H9 (cell line): ENCODE measurements around the gene OAF. TPM values are rescaled to one million over a fixed set of nuclear protein-coding genes. Genes with fewer than 3 reads are reported as not detected.

Experiments
- DNase-seq: peaks from one replicate; pipeline ENCODE4 v3.0.0-alpha.2; 2017
- H2AFZ ChIP-seq: one replicate; pipeline ENCODE4 v1.6.1; 2013; ENCODE audit warnings: mild to moderate bottlenecking, low read length, control low read depth, moderate library complexity
- H2AK5ac ChIP-seq: 2 replicates; pipeline ENCODE4 v1.6.1; 2013; ENCODE audit warnings: low read length, control low read depth, mixed read lengths; ENCODE audit not compliant: insufficient read length
- H2BK120ac ChIP-seq: one replicate; pipeline ENCODE4 v1.6.1; 2013; ENCODE audit warnings: low read depth, mild to moderate bottlenecking, low read length, control low read depth, inconsistent platforms; ENCODE audit not compliant: poor library complexity, severe bottlenecking
- H2BK12ac ChIP-seq: 2 replicates; pipeline ENCODE4 v1.6.1; 2013; ENCODE audit warnings: low read length, control low read depth, mixed read lengths, low read depth; ENCODE audit not compliant: insufficient read length
- H2BK15ac ChIP-seq: 2 replicates; pipeline ENCODE4 v1.6.1; 2013; ENCODE audit warnings: low read depth, low read length, control low read depth
- H2BK20ac ChIP-seq: one replicate; pipeline ENCODE4 v1.6.1; 2013; ENCODE audit warnings: low read depth, mild to moderate bottlenecking, low read length, control low read depth, inconsistent platforms; ENCODE audit not compliant: poor library complexity, severe bottlenecking
- H2BK5ac ChIP-seq: 2 replicates; pipeline ENCODE4 v1.6.1; 2013; ENCODE audit warnings: low read length, control low read depth, mixed read lengths; ENCODE audit not compliant: insufficient read length
- H3K14ac ChIP-seq: 2 replicates; pipeline ENCODE4 v1.6.1; 2013; ENCODE audit warnings: low read length, control low read depth; ENCODE audit not compliant: insufficient read depth
- H3K18ac ChIP-seq: 2 replicates; pipeline ENCODE4 v1.6.1; 2013; ENCODE audit warnings: low read depth, mild to moderate bottlenecking, mixed read lengths, low read length, control low read depth; ENCODE audit not compliant: insufficient read length
- H3K23ac ChIP-seq: 2 replicates; pipeline ENCODE4 v1.6.1; 2013; ENCODE audit warnings: low read length, control low read depth, mixed read lengths, low read depth; ENCODE audit not compliant: insufficient read length
- H3K23me2 ChIP-seq: 2 replicates; pipeline ENCODE4 v1.6.1; 2013; ENCODE audit warnings: low read depth, mild to moderate bottlenecking, mixed read lengths, low read length, control low read depth; ENCODE audit not compliant: insufficient read length, poor library complexity, severe bottlenecking
- H3K27ac ChIP-seq: 2 replicates; pipeline ENCODE4 v1.5.1; 2013; ENCODE audit warnings: low read length, control low read depth, mixed read lengths, low read depth; ENCODE audit not compliant: insufficient read length
- H3K27me3 ChIP-seq: 2 replicates; pipeline ENCODE4 v1.6.1; 2013; ENCODE audit warnings: low read length, control low read depth, inconsistent platforms; ENCODE audit not compliant: insufficient read depth
- H3K4ac ChIP-seq: 2 replicates; pipeline ENCODE4 v1.6.1; 2013; ENCODE audit warnings: low read depth, mild to moderate bottlenecking, control low read depth, inconsistent platforms, low read length, moderate library complexity
- H3K4me1 ChIP-seq: 2 replicates; pipeline ENCODE4 v1.6.1; 2013; ENCODE audit warnings: low read length, control low read depth, inconsistent platforms; ENCODE audit not compliant: insufficient read depth
- H3K4me2 ChIP-seq: 2 replicates; pipeline ENCODE4 v1.6.1; 2013; ENCODE audit warnings: low read length, control low read depth, mixed read lengths; ENCODE audit not compliant: insufficient read length, insufficient read depth
- H3K56ac ChIP-seq: 2 replicates; pipeline ENCODE4 v1.6.1; 2013; ENCODE audit warnings: low read depth, mild to moderate bottlenecking, mixed read lengths, low read length, control low read depth; ENCODE audit not compliant: insufficient read length
- H3K79me1 ChIP-seq: 2 replicates; pipeline ENCODE4 v1.6.1; 2013; ENCODE audit warnings: low read depth, mild to moderate bottlenecking, moderate library complexity, low read length, control low read depth, inconsistent platforms; ENCODE audit not compliant: insufficient read depth, poor library complexity, severe bottlenecking
- H3K79me2 ChIP-seq: 2 replicates; pipeline ENCODE4 v1.6.1; 2013; ENCODE audit warnings: low read length, control low read depth, inconsistent platforms; ENCODE audit not compliant: insufficient read depth
- H3K9ac ChIP-seq: 2 replicates; pipeline ENCODE4 v1.6.1; 2013; ENCODE audit warnings: low read length, control low read depth, mixed read lengths; ENCODE audit not compliant: insufficient read length; ENCODE audit errors: extremely low read depth
- H3K9me3 ChIP-seq: one replicate; pipeline ENCODE4 v1.6.1; 2013; ENCODE audit warnings: low read depth, low read length, inconsistent platforms; ENCODE audit not compliant: control insufficient read depth
- H3T11ph ChIP-seq: one replicate; pipeline ENCODE4 v1.6.1; 2013; ENCODE audit warnings: mild to moderate bottlenecking, low read length, control low read depth, inconsistent platforms
- H4K20me1 ChIP-seq: one replicate; pipeline ENCODE4 v1.6.1; 2013; ENCODE audit not compliant: control insufficient read depth, insufficient read length, insufficient read depth
- H4K5ac ChIP-seq: 2 replicates; pipeline ENCODE4 v1.6.1; 2013; ENCODE audit warnings: low read depth, mild to moderate bottlenecking, mixed read lengths, low read length, control low read depth; ENCODE audit not compliant: insufficient read length
- H4K8ac ChIP-seq: replicated peaks from 2 replicates; pipeline ENCODE4 v1.6.1; 2013; ENCODE audit warnings: low read length, control low read depth, mixed read lengths, low read depth; ENCODE audit not compliant: insufficient read length
- H4K91ac ChIP-seq: 2 replicates; pipeline ENCODE4 v1.6.1; 2013; ENCODE audit warnings: low read depth, mild to moderate bottlenecking, moderate library complexity, mixed read lengths, low read length, control low read depth; ENCODE audit not compliant: insufficient read length
- H3K27ac Mint-ChIP-seq, 3 experiments: 2 replicates in 2 of 3; 3 replicates in 1 of 3; pipeline ENCODE4 v1.8.0; 2020 to 2021; ENCODE audit warnings: mixed read lengths in 3 of 3, mild to moderate bottlenecking in 1 of 3, moderate library complexity in 1 of 3
- H3K27me3 Mint-ChIP-seq: 2 replicates; pipeline ENCODE4 v1.8.0; 2021; ENCODE audit warnings: low read depth, mild to moderate bottlenecking, moderate library complexity, mixed read lengths
- H3K36me3 Mint-ChIP-seq, 3 experiments: 2 replicates in 2 of 3; 3 replicates in 1 of 3; pipeline ENCODE4 v1.8.0; 2020 to 2021; ENCODE audit warnings: low read depth in 3 of 3, mixed read lengths in 3 of 3; ENCODE audit not compliant: insufficient read depth in 1 of 3
- H3K4me1 Mint-ChIP-seq, 2 experiments: 2 replicates each; pipeline ENCODE4 v1.8.0; 2020; ENCODE audit warnings: mixed read lengths in 2 of 2
- H3K4me3 Mint-ChIP-seq, 2 experiments: 2 replicates in 1 of 2; 3 replicates in 1 of 2; pipeline ENCODE4 v1.8.0; 2020 to 2021; ENCODE audit warnings: mild to moderate bottlenecking in 2 of 2, mixed read lengths in 2 of 2, moderate library complexity in 1 of 2
- H3K9me3 Mint-ChIP-seq, 2 experiments: 2 replicates in 1 of 2; 3 replicates in 1 of 2; pipeline ENCODE4 v1.8.0; 2020; ENCODE audit warnings: mild to moderate bottlenecking in 2 of 2, mixed read lengths in 2 of 2, moderate library complexity in 1 of 2
- CTCF ChIP-seq: fragments of 200-600 bp; sonication (generic); conservative IDR thresholded peaks from 3 replicates; pipeline ENCODE4 v1.8.0; 2021; ENCODE audit warnings: antibody characterized with exemption, mild to moderate bottlenecking
- WGBS: extraction: QIAGEN DNeasy Blood & Tissue Kit; methylation state at CpG from one replicate; pipeline ENCODE4 v1.1.7; 2013; ENCODE audit warnings: missing lambda C conversion rate, low lambda C conversion rate, mixed read lengths; ENCODE audit not compliant: insufficient read length; ENCODE audit errors: extremely low coverage; 5-methylcytosine and 5-hydroxymethylcytosine counted together
- total RNA-seq: library from RNA; stranded (reverse); gene quantifications from 2 replicates; pipeline ENCODE4 v1.2.1, GENCODE V29; 2021

Gene OAF
- total RNA-seq, 1 experiment from 2014 or later = 1.1 TPM

GRCh38 chr11:120220747-120221037, 9.9 kb downstream of the OAF start:
- peaks cover 93% of the 10 kb centered on the region for H3K27me3 Mint-ChIP-seq
- Histone ChIP-seq H3K79me1 (no peaks in the 10 kb centered on the region), H3K18ac (no peak overlapping the region), H2AK5ac (no peak overlapping the region), H2AFZ (no peak overlapping the region), H3K27ac (no peak overlapping the region), H3T11ph (no peak overlapping the region), H3K23me2 (no peaks in the 10 kb centered on the region), H3K14ac (no peak overlapping the region), H3K4me2 (no peak overlapping the region), H2BK12ac (no peak overlapping the region), H4K5ac (no peak overlapping the region), H3K23ac (no peak overlapping the region), H3K9me3 (no peaks in the 10 kb centered on the region), H3K27me3 (peaks cover 10% of the 10 kb centered on the region; the same call in 1 of the 2 replicates), H3K4ac (no peak overlapping the region), H3K79me2 (no peaks in the 10 kb centered on the region), H2BK20ac (no peak overlapping the region), H4K20me1 (no peaks in the 10 kb centered on the region), H4K91ac (no peak overlapping the region), H2BK5ac (no peak overlapping the region), H3K4me1 (no peaks in the 10 kb centered on the region; the same call in 1 of the 2 replicates), H2BK15ac (no peak overlapping the region), H3K9ac (no peak overlapping the region), H3K56ac (no peak overlapping the region), H4K8ac (no peak overlapping the region), H2BK120ac (no peak overlapping the region)
- no peak for DNase-seq
- no peak for TF ChIP-seq CTCF
- no peak overlapping the region; a peak in 1 of 7 replicates for H3K27ac Mint-ChIP-seq
- H3K36me3 Mint-ChIP-seq = no peaks in the 10 kb centered on the region
- H3K9me3 Mint-ChIP-seq = no peaks in the 10 kb centered on the region
- H3K4me1 Mint-ChIP-seq = peaks cover 25 to 41% of the 10 kb centered on the region in 2 experiments
- H3K4me3 Mint-ChIP-seq = no peak overlapping the region
- WGBS = no CpG with 5 or more reads among the region's 4 CpGs
